HepG2 (cell line): ENCODE data around the gene FGF3. TPM values are rescaled to one million over a fixed set of nuclear protein-coding genes. Genes with fewer than 3 reads are reported as not detected.

Experiments used
- ATAC-seq: fragments of 200-7000 bp; cut with Tn5 transposase; 3 replicates; pipeline ENCODE4 v1.9.1; 2020; ENCODE audit warnings: mild to moderate bottlenecking, moderate library complexity
- BruUV-seq: library from RNA; stranded (reverse); fragments of 400-500 nt; replicated peaks from 2 replicates; lab custom pipeline; 2021; lab: Mats Ljungman, UMichigan
- CTCF ChIA-PET: fragments of 300-600 bp; formaldehyde crosslinking; extraction: SDS; loops from one replicate; lab custom pipeline; 2021; ENCODE audit warnings: low total read pairs, inconsistent platforms, low intra/inter-chr PET ratio; lab: Yijun Ruan, JAX
- POLR2A ChIA-PET: fragments of 350-600 bp; sonication (Branson Sonifier 250); formaldehyde crosslinking; loops from one replicate; lab custom pipeline; 2020; ENCODE audit warnings: antibody characterized with exemption, inconsistent platforms; lab: Yijun Ruan, JAX
- DNase-seq: peaks from one replicate; pipeline ENCODE4 v3.0.0-alpha.2; 2015; ENCODE audit warnings: low spot score
- FAIRE-seq: peaks from 3 replicates; lab custom pipeline; 2011; peaks lifted over from hg19 to GRCh38; lab: Jason Lieb, UNC
- H2AFZ ChIP-seq: one replicate; pipeline ENCODE4 v1.6.1; 2011; ENCODE audit warnings: low read length, inconsistent platforms
- H3K27ac ChIP-seq: fragments of 300-600 bp; 3 replicates; pipeline ENCODE4 v1.8.0; 2011; ENCODE audit warnings: mixed run types, mild to moderate bottlenecking, mixed read lengths, low read length, inconsistent platforms; ENCODE audit not compliant: insufficient read depth; ENCODE audit errors: extremely low read length
- H3K27me3 ChIP-seq, 2 experiments: fragments of 200-600 bp in 1 of 2; 2 replicates in 1 of 2; 3 replicates in 1 of 2; pipeline versions ENCODE4 v1.6.0 to v1.8.0; 2011; ENCODE audit warnings: low read length in 2 of 2, mild to moderate bottlenecking in 2 of 2, moderate library complexity in 2 of 2, inconsistent platforms in 1 of 2; ENCODE audit not compliant: insufficient read depth in 2 of 2, control insufficient read depth in 1 of 2
- H3K36me3 ChIP-seq, 2 experiments: fragments of 200-600 bp in 1 of 2; replicated peaks in 1 of 2; 2 replicates in 1 of 2; 3 replicates in 1 of 2; pipeline versions ENCODE4 v1.5.1 to v1.8.0; 2011; ENCODE audit warnings: low read length in 2 of 2, inconsistent platforms in 1 of 2; ENCODE audit not compliant: insufficient read depth in 2 of 2, control insufficient read depth in 1 of 2
- H3K4me1 ChIP-seq: 2 replicates; pipeline ENCODE4 v1.5.1; 2012; ENCODE audit warnings: low read length, inconsistent platforms; ENCODE audit not compliant: insufficient read depth
- H3K4me2 ChIP-seq: 2 replicates; pipeline ENCODE4 v1.6.0; 2011; ENCODE audit warnings: low read depth, low read length, inconsistent platforms
- H3K4me3 ChIP-seq, 3 experiments: fragments of 200-600 bp in 1 of 3; sonication (generic), shearing (Covaris generic) in 1 of 3; replicated peaks in 1 of 3; 2 replicates each; pipeline ENCODE4 v1.5.1; 2011 to 2016; ENCODE audit warnings: low read length in 3 of 3, inconsistent platforms in 2 of 3, low read depth in 2 of 3, mild to moderate bottlenecking in 2 of 3, control low read depth in 1 of 3, mixed read lengths in 1 of 3; ENCODE audit not compliant: insufficient read depth in 1 of 3
- H3K79me2 ChIP-seq: one replicate; pipeline ENCODE4 v1.6.1; 2011; ENCODE audit warnings: low read length, inconsistent platforms; ENCODE audit not compliant: insufficient read depth
- H3K9ac ChIP-seq: 2 replicates; pipeline ENCODE4 v1.6.0; 2011; ENCODE audit warnings: mild to moderate bottlenecking, low read depth, low read length, inconsistent platforms; ENCODE audit not compliant: insufficient read depth
- H3K9me3 ChIP-seq: 2 replicates; pipeline ENCODE4 v1.5.1; 2012; ENCODE audit warnings: mild to moderate bottlenecking, low read length
- H4K20me1 ChIP-seq: 2 replicates; pipeline ENCODE4 v1.6.0; 2011; ENCODE audit warnings: inconsistent platforms, mild to moderate bottlenecking, low read length, moderate library complexity; ENCODE audit not compliant: insufficient read depth
- FOXO1 ChIP-seq: sonication (generic); formaldehyde crosslinking; IDR thresholded peaks from 2 replicates; pipeline ENCODE4 v1.4.0; 2020; ENCODE audit warnings: missing genetic modification reagents
- GTF2F1 ChIP-seq: fragments of 150-350 bp; IDR thresholded peaks from 2 replicates; pipeline ENCODE4 v1.6.1; 2014; ENCODE audit warnings: low read length
- POGZ ChIP-seq: sonication (generic); formaldehyde crosslinking; IDR thresholded peaks from 2 replicates; pipeline ENCODE4 v1.4.0; 2020; ENCODE audit warnings: mild to moderate bottlenecking, missing genetic modification reagents
- SNRNP70 ChIP-seq: fragments of 200-400 bp; formaldehyde crosslinking; IDR thresholded peaks from 2 replicates; pipeline ENCODE4 v1.6.1; 2017; ENCODE audit warnings: mild to moderate bottlenecking, low read depth, low read length, moderate library complexity
- TP53 ChIP-seq: sonication (generic); formaldehyde crosslinking; conservative IDR thresholded peaks from 2 replicates; pipeline ENCODE4 v1.4.0; 2020; ENCODE audit warnings: missing genetic modification reagents
- ZFP62 ChIP-seq: sonication (generic); formaldehyde crosslinking; IDR thresholded peaks from 2 replicates; pipeline ENCODE4 v1.4.0; 2020; ENCODE audit warnings: missing genetic modification reagents
- ZNF10 ChIP-seq: sonication (generic); formaldehyde crosslinking; IDR thresholded peaks from 2 replicates; pipeline ENCODE4 v1.4.0; 2020; ENCODE audit warnings: mild to moderate bottlenecking, low read depth, missing genetic modification reagents, borderline replicate concordance
- ZNF790 ChIP-seq: sonication (generic); formaldehyde crosslinking; IDR thresholded peaks from 2 replicates; pipeline ENCODE4 v1.8.0; 2022; ENCODE audit warnings: missing genetic modification reagents, mild to moderate bottlenecking, borderline replicate concordance
- in situ Hi-C: cut with HindIII; loops from 2 replicates; pipeline ENCODE4 v1.10.0; 2017; ENCODE audit warnings: low pct_unique_long_range_greater_than_20kb; ENCODE audit not compliant: extremely low pct_ligation_motif_present
- intact Hi-C: fragments of 100-400 bp; cut with micrococcal nuclease; formaldehyde crosslinking; loops from one replicate; pipeline ENCODE4 v1.10.0; 2022; ENCODE audit not compliant: unreplicated experiment
- polyA plus RNA-seq, 8 experiments: library from polyadenylated mRNA; depleted of rRNA in 3 of 8; stranded (reverse) in 7 of 8; unstranded in 1 of 8; fragments of >200 nt; fragmentation: Illumina TruSeq in 4 of 8; extraction: Trizol in 4 of 8; gene quantifications; 2 replicates each; pipeline versions ENCODE4 v1.2.1 to v1.2.3, GENCODE V29; 2011 to 2016; ENCODE audit warnings: low read depth in 4 of 8, missing spikeins in 1 of 8, mixed read lengths in 1 of 8; ENCODE audit not compliant: insufficient read depth in 1 of 8
- total RNA-seq, 5 experiments: library from RNA; depleted of rRNA; stranded (reverse); fragments of >200 nt; fragmentation: Illumina TruSeq; extraction: Trizol; gene quantifications; 2 replicates each; pipeline ENCODE4 v1.2.3, GENCODE V29; 2016; ENCODE audit warnings: low read depth in 1 of 5
- TF ChIP-seq, protein P1 (sequence below): sonication (generic); formaldehyde crosslinking; IDR thresholded peaks from 2 replicates; pipeline ENCODE4 v1.8.0; 2022; ENCODE audit warnings: mild to moderate bottlenecking, missing genetic modification reagents
- TF ChIP-seq, protein P2 (sequence below): sonication (generic); formaldehyde crosslinking; IDR thresholded peaks from 2 replicates; pipeline ENCODE4 v1.8.1; 2023; ENCODE audit warnings: mild to moderate bottlenecking, inconsistent platforms, moderate library complexity, missing genetic modification reagents, borderline replicate concordance
- TF ChIP-seq, protein P3 (sequence below): sonication (generic); formaldehyde crosslinking; IDR thresholded peaks from 2 replicates; pipeline ENCODE4 v1.4.0; 2020; ENCODE audit warnings: missing genetic modification reagents, borderline replicate concordance

The FGF3 gene
- total and polyA plus RNA-seq, 2 of the 13 experiments (the other 11 are each of a cell fraction or from before 2014, with no cell fraction given): not detected

- Histone ChIP-seq H3K4me2 (no peak overlapping the region), H4K20me1 (0 out of 2 replicates have a peak, but pooled peaks cover 4% of the 10 kb centered on the region), H3K79me2 (no peaks in the 10 kb centered on the region), H3K9me3 (no peaks in the 10 kb centered on the region), H3K27ac (no peak overlapping the region), H3K9ac (no peak overlapping the region), H3K36me3 (no peaks in the 10 kb centered on the region), H3K27me3 (peaks cover 10 to 34% of the 10 kb centered on the region in 2 experiments; a peak in 4 of 5 replicates), H3K4me1 (no peaks in the 10 kb centered on the region), H3K4me3 (no peak overlapping the region), H2AFZ (no peak overlapping the region)
- no peak for DNase-seq
- ATAC-seq: no peak
- in situ Hi-C loops: no loop called here
- ChIA-PET CTCF (no interaction called here), POLR2A (no interaction called here)
- BruUV-seq: no TSS peak
- intact Hi-C loops: no loop called here
- no peak for FAIRE-seq
- TF ChIP-seq, protein P1, sequence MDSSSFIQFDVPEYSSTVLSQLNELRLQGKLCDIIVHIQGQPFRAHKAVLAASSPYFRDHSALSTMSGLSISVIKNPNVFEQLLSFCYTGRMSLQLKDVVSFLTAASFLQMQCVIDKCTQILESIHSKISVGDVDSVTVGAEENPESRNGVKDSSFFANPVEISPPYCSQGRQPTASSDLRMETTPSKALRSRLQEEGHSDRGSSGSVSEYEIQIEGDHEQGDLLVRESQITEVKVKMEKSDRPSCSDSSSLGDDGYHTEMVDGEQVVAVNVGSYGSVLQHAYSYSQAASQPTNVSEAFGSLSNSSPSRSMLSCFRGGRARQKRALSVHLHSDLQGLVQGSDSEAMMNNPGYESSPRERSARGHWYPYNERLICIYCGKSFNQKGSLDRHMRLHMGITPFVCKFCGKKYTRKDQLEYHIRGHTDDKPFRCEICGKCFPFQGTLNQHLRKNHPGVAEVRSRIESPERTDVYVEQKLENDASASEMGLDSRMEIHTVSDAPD (CRISPR knock-in tag): no peak
- TF ChIP-seq ZNF10 (no peak), SNRNP70 (no peak), POGZ (CRISPR knock-in tag) (no peak), TP53 (CRISPR knock-in tag) (no peak), GTF2F1 (no peak), FOXO1 (CRISPR knock-in tag) (no peak), ZNF790 (CRISPR knock-in tag) (no peak), ZFP62 (no peak)
- TF ChIP-seq, protein P2, sequence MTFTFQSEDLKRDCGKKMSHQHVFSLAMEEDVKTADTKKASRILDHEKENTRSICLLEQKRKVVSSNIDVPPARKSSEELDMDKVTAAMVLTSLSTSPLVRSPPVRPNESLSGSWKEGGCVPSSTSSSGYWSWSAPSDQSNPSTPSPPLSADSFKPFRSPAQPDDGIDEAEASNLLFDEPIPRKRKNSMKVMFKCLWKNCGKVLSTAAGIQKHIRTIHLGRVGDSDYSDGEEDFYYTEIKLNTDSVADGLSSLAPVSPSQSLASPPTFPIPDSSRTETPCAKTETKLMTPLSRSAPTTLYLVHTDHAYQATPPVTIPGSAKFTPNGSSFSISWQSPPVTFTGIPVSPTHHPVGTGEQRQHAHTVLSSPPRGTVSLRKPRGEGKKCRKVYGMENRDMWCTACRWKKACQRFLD: no peak
- TF ChIP-seq, protein P3, sequence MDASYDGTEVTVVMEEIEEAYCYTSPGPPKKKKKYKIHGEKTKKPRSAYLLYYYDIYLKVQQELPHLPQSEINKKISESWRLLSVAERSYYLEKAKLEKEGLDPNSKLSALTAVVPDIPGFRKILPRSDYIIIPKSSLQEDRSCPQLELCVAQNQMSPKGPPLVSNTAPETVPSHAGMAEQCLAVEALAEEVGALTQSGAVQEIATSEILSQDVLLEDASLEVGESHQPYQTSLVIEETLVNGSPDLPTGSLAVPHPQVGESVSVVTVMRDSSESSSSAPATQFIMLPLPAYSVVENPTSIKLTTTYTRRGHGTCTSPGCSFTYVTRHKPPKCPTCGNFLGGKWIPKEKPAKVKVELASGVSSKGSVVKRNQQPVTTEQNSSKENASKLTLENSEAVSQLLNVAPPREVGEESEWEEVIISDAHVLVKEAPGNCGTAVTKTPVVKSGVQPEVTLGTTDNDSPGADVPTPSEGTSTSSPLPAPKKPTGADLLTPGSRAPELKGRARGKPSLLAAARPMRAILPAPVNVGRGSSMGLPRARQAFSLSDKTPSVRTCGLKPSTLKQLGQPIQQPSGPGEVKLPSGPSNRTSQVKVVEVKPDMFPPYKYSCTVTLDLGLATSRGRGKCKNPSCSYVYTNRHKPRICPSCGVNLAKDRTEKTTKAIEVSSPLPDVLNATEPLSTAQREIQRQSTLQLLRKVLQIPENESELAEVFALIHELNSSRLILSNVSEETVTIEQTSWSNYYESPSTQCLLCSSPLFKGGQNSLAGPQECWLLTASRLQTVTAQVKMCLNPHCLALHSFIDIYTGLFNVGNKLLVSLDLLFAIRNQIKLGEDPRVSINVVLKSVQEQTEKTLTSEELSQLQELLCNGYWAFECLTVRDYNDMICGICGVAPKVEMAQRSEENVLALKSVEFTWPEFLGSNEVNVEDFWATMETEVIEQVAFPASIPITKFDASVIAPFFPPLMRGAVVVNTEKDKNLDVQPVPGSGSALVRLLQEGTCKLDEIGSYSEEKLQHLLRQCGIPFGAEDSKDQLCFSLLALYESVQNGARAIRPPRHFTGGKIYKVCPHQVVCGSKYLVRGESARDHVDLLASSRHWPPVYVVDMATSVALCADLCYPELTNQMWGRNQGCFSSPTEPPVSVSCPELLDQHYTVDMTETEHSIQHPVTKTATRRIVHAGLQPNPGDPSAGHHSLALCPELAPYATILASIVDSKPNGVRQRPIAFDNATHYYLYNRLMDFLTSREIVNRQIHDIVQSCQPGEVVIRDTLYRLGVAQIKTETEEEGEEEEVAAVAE (CRISPR knock-in tag): no peak
Observed at GRCh38 chr11:69814902-69815301, 4.3 kb downstream of the FGF3 start.
